ENCODE results near the gene P2RX7. TPM values are rescaled to one million over a fixed set of nuclear protein-coding genes. Genes with fewer than 3 reads are reported as not detected.

P2RX7 gene
- total RNA-seq (5.1 and 8.1 TPM in 2 replicates), polyA plus RNA-seq (0.80 and 1.3 TPM in 2 replicates), polyA minus RNA-seq (0.83 and 0.93 TPM in 2 replicates), Bru-seq, nascent RNA (percentile 51 among the genes with signal in this experiment), BruChase-seq, experiment 1, labeled RNA remaining after a 6-hour chase (percentile 32 among the genes with signal in this experiment), BruChase-seq, experiment 2, labeled RNA remaining after a 2-hour chase (percentile 35 among the genes with signal in this experiment)
- polyA plus RNA-seq (2011; cell fraction: cytosol; rRNA removed) = 0.67 and 0.71 TPM in 2 replicates
- 2.2 and 2.8 TPM in 2 replicates for polyA plus RNA-seq (2011; cell fraction: nucleus; rRNA removed)
- 1.3 and 2.9 TPM in 2 replicates for polyA plus RNA-seq (2012)
- not detected for polyA minus RNA-seq (2011; cell fraction: cytosol; rRNA and poly(A)+ RNA removed)
- polyA minus RNA-seq (2011; cell fraction: nucleus; rRNA and poly(A)+ RNA removed) = 1.0 and 2.2 TPM in 2 replicates
- long read RNA-seq, full-length matches to known transcripts = 3 of 7 reads
- long read RNA-seq, partial matches to known transcripts = 2 of 7 reads
- long read RNA-seq, other reads (novel, unspliced or antisense) = 2 of 7 reads

DNA sequence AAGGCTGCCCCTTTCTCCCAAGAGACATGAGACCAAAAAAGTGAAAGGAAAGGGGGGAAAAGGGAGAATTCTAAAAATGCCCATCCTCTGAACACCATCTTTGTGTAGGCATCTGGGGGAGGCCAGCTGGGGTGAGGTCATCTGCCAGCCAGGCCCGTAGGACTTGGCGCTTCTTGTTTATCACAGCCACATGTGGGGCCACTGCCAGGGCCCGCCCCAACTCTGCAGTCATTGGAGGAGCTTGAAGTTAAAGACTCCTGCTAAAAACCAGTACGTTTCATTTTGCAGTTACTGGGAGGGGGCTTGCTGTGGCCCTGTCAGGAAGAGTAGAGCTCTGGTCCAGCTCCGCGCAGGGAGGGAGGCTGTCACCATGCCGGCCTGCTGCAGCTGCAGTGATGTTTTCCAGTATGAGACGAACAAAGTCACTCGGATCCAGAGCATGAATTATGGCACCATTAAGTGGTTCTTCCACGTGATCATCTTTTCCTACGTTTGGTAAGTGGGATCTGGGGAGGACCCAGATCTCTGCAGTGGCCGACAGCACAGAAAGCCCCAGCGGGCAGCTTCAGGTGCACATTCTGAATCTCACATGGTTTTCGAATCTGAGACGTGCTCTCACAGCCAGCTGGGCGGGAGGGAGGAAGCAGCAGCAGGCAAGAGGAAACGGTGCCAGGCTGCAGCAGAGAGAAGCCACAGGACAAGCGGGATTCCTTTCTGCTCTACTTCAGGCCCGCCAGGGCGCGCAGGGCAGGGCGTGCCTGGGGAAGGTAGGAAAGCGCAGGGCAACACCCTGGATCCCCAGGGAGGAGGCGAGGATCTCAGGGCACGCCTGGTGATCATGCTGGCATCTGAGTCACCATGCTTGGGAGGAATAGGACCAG lies at the start of gene P2RX7:
P2RX7 (plus strand) TSS at position 276 of the 881 bp plus-strand sequence; CDS start at position 371, 95 bp downstream.
- ChIA-PET CTCF (interaction anchor here (0.9 to 1.6 kb wide), 5 partner anchors 16 to 97 kb away, joined by 3 to 5 read pairs (median 3); no protein-coding TSS in a partner anchor), POLR2A (no interaction called here)
- Histone ChIP-seq H3K9ac (replicated peaks; ENCODE audit: extremely low read depth, insufficient read depth, low read length) (peak within 1 kb of the TSS; percentile 10), H3K9me3 (replicated peaks; ENCODE audit: control insufficient read depth, insufficient read depth, low read length) (no peaks in the 10 kb centered on the region), H3K9me1 (replicated peaks; ENCODE audit: control insufficient read depth, extremely low read depth, insufficient read depth, low read length) (no peaks in the 10 kb centered on the region), H3K4me1 (ENCODE audit: control insufficient read depth, extremely low read depth, insufficient read depth, low read length) (peaks cover 23% of the 10 kb centered on the region), H3K4me2 (ENCODE audit: insufficient read depth, low read length) (peak within 1 kb of the TSS; percentile 23), H3K79me2 (ENCODE audit: control insufficient read depth, insufficient read depth, low read length) (no peaks in the 10 kb centered on the region), H2AFZ (ENCODE audit: low read depth, low read length) (peak within 1 kb of the TSS; percentile 72), H3K27ac (ENCODE audit: insufficient read depth, low read depth, low read length) (peak within 1 kb of the TSS; percentile 22), H3K36me3 (ENCODE audit: control insufficient read depth in 2 of 2, extremely low read depth in 1 of 2, insufficient read depth in 2 of 2, low read length in 2 of 2) (no peaks in the 10 kb centered on the region), H3K27me3 (ENCODE audit: control insufficient read depth in 2 of 2, insufficient read depth in 2 of 2, low read length in 2 of 2) (no peaks in the 10 kb centered on the region), H3K4me3 (replicated peaks in 1 of 3; ENCODE audit: insufficient read depth in 1 of 3, low read depth in 1 of 3, low read length in 3 of 3) (peak within 1 kb of the TSS; percentile 17 to 40 (median 26)), H4K20me1 (replicated peaks; ENCODE audit: control insufficient read depth, extremely low read depth, insufficient read depth, low read length) (no peaks in the 10 kb centered on the region)
- intact Hi-C loops (cut with micrococcal nuclease) (loop anchor here (2.0 kb wide), 4 partner anchors 38 to 98 kb away; no protein-coding TSS in a partner anchor), dilution Hi-C loops (cut with MboI; ENCODE audit: extremely low pct_ligation_motif_present, low sequenced_read_pairs) (no loop called here)
- DNase-seq (ENCODE audit: low read depth, low spot score) (peak; percentile 77), FAIRE-seq (peak; percentile 81)
- no peak for TF ChIP-seq GATA2 (IDR thresholded peaks at IDR 0.05; ENCODE audit: insufficient read depth, insufficient read length, low read depth, low read length)
- peak; percentile 12 for TF ChIP-seq JUN (IDR thresholded peaks at IDR 0.05; ENCODE audit: borderline replicate concordance, insufficient read depth, insufficient read length, low read depth)
- TF ChIP-seq POLR2A (IDR thresholded peaks at IDR 0.05; ENCODE audit: low read depth, low read length) = no peak
- no TSS peak for BruUV-seq (replicated peaks)

DNA sequence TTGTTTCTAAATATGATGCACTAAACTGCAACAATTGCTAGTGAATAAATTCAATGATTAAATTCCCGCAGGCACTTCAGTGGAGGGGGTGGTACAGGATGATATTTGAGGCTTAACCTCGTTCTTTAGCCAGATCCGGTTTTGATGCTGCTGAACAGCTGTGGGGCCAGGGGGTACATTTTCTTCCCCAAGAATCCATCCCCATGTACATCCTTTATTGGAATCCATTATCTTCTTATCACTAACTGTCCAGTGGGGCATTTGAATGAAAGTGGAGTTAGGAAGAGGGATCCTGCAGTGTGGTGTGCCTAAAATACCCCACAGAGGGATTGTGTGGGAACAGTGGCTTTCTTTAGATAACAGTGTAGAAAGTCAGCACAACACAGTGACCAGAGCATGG lies 48.4 kb upstream of the P2RX7 start:
- Histone ChIP-seq H3K9me1 (replicated peaks; ENCODE audit: control insufficient read depth, extremely low read depth, insufficient read depth, low read length) (no peaks in the 10 kb centered on the region), H2AFZ (ENCODE audit: low read depth, low read length) (no peak overlapping the region), H4K20me1 (replicated peaks; ENCODE audit: control insufficient read depth, extremely low read depth, insufficient read depth, low read length) (no peaks in the 10 kb centered on the region), H3K27ac (ENCODE audit: insufficient read depth, low read depth, low read length) (no peak overlapping the region), H3K36me3 (ENCODE audit: control insufficient read depth in 2 of 2, extremely low read depth in 1 of 2, insufficient read depth in 2 of 2, low read length in 2 of 2) (no peaks in the 10 kb centered on the region), H3K9me3 (replicated peaks; ENCODE audit: control insufficient read depth, insufficient read depth, low read length) (no peaks in the 10 kb centered on the region), H3K27me3 (ENCODE audit: control insufficient read depth in 2 of 2, insufficient read depth in 2 of 2, low read length in 2 of 2) (no peaks in the 10 kb centered on the region), H3K4me1 (ENCODE audit: control insufficient read depth, extremely low read depth, insufficient read depth, low read length) (no peaks in the 10 kb centered on the region), H3K79me2 (ENCODE audit: control insufficient read depth, insufficient read depth, low read length) (no peaks in the 10 kb centered on the region), H3K4me2 (ENCODE audit: insufficient read depth, low read length) (no peak overlapping the region), H3K4me3 (replicated peaks in 1 of 3; ENCODE audit: insufficient read depth in 1 of 3, low read depth in 1 of 3, low read length in 3 of 3) (no peak overlapping the region), H3K9ac (replicated peaks; ENCODE audit: extremely low read depth, insufficient read depth, low read length) (no peak overlapping the region)
- DNase-seq (ENCODE audit: low read depth, low spot score) (no peak), FAIRE-seq (no peak)
- no TSS peak for BruUV-seq (replicated peaks)
- dilution Hi-C loops (cut with MboI; ENCODE audit: extremely low pct_ligation_motif_present, low sequenced_read_pairs) = no loop called here
- intact Hi-C loops (cut with micrococcal nuclease) = no loop called here
- CTCF ChIA-PET = no interaction called here
- TF ChIP-seq POLR2A (IDR thresholded peaks at IDR 0.05; ENCODE audit: low read depth, low read length) (no peak), POLR2AphosphoS5 (IDR thresholded peaks at IDR 0.05; ENCODE audit: insufficient read depth, low read depth, low read length) (no peak), GATA2 (IDR thresholded peaks at IDR 0.05; ENCODE audit: insufficient read depth, insufficient read length, low read depth, low read length) (no peak), FOS (IDR thresholded peaks at IDR 0.05; ENCODE audit: borderline replicate concordance, insufficient read depth, low read length) (no peak), EZH2 (IDR thresholded peaks at IDR 0.05; ENCODE audit: borderline replicate concordance, low read depth, low read length, severe bottlenecking) (no peak), CTCF (IDR thresholded peaks at IDR 0.05; ENCODE audit: extremely low read depth in 1 of 2, insufficient read depth in 1 of 2, low read depth in 1 of 2, low read length in 2 of 2) (no peak), MAX (IDR thresholded peaks at IDR 0.05; ENCODE audit: insufficient read depth, insufficient read length) (no peak), MYC (IDR thresholded peaks at IDR 0.05; ENCODE audit: low read depth, low read length) (no peak), JUN (IDR thresholded peaks at IDR 0.05; ENCODE audit: borderline replicate concordance, insufficient read depth, insufficient read length, low read depth) (no peak)
- POLR2A ChIA-PET = no interaction called here

All from endothelial cell of umbilical vein (primary cell).